ENCODE data around the gene DHRS7. TPM values are rescaled to one million over a fixed set of nuclear protein-coding genes. Genes with fewer than 3 reads are reported as not detected.

DHRS7 gene
- total and polyA plus RNA-seq, 7 experiments from 2014 or later: 29.9 to 118 (median 48.0) TPM

DNA sequence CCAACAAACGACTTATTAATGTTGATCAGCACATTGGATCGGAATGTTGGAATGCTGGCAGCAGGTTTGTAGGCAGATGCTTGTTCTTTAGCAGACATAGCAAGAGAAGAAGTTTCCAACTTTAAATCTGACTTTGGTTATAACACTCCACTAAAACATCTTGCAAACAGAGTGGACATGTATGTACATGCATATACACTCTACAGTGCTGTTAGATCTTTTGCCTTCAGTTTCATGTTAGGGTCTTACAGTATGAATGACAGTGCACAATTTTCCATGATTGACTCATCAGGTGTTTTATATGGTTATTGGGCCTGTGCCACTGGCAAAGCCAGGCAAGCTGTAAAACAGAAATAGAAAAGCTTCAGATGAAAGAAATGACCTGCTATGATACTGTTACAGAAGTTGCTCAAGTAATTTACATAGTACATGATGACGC lies 14.3 kb upstream of the DHRS7 start:
- Mint-ChIP-seq H3K4me3 (no peak overlapping the region), H3K27ac (no peak overlapping the region), H3K36me3 (peaks cover 0 to 4% (median 0%) of the 10 kb centered on the region in 5 donors), H3K9me3 (peaks cover 0 to 20% (median 5%) of the 10 kb centered on the region in 11 donors), H3K4me1 (peaks cover 5 to 15% (median 9%) of the 10 kb centered on the region in 7 donors), H3K27me3 (peaks cover 0 to 9% (median 7%) of the 10 kb centered on the region in 5 donors)
- no peak for ATAC-seq
- intact Hi-C loops (cut with micrococcal nuclease): no loop called here
- H3K36me3 ChIP-seq (ENCODE audit: control insufficient read depth in 2 of 3, insufficient read depth in 3 of 3, low read length in 3 of 3): no peaks in the 10 kb centered on the region
- H3K4me3 ChIP-seq (ENCODE audit: low read length): no peak overlapping the region
- peaks cover 0 to 6% of the 10 kb centered on the region in 2 donors for H3K4me1 ChIP-seq (ENCODE audit: control insufficient read depth in 2 of 2, insufficient read depth in 2 of 2, low read length in 2 of 2)
- no peak overlapping the region for H3K27ac ChIP-seq (ENCODE audit: low read depth, low read length)
- CTCF ChIA-PET: interaction anchor here (0.9 kb wide), 1 partner anchor 215 kb away, joined by 3 read pairs; no protein-coding TSS in a partner anchor
- no peaks in the 10 kb centered on the region for H3K27me3 ChIP-seq (ENCODE audit: control insufficient read depth in 2 of 2, insufficient read depth in 2 of 2, low read length in 2 of 2)
- no peak for DNase-seq
- H3K9me3 ChIP-seq (ENCODE audit: control insufficient read depth in 2 of 3, low read length in 3 of 3): no peaks in the 10 kb centered on the region
- POLR2A ChIA-PET: no interaction called here

GRCh38 chr14:60178820-60179219 lies 13.6 kb upstream of the DHRS7 start:
- ChIA-PET CTCF (interaction anchor here (0.9 kb wide), 1 partner anchor 214 kb away, joined by 3 read pairs; no protein-coding TSS in a partner anchor), POLR2A (no interaction called here)
- Mint-ChIP-seq H3K9me3 (peaks cover 0 to 20% (median 5%) of the 10 kb centered on the region in 11 donors), H3K27ac (no peak overlapping the region), H3K4me1 (peaks cover 3 to 11% (median 6%) of the 10 kb centered on the region in 7 donors), H3K27me3 (peaks cover 0 to 9% (median 7%) of the 10 kb centered on the region in 5 donors), H3K4me3 (no peak overlapping the region), H3K36me3 (peaks cover 0 to 4% (median 0%) of the 10 kb centered on the region in 5 donors)
- ATAC-seq: no peak
- no peak overlapping the region for H3K4me3 ChIP-seq (ENCODE audit: low read length)
- no peaks in the 10 kb centered on the region for H3K9me3 ChIP-seq (ENCODE audit: control insufficient read depth in 2 of 3, low read length in 3 of 3)
- peaks cover 0 to 4% of the 10 kb centered on the region in 2 donors for H3K4me1 ChIP-seq (ENCODE audit: control insufficient read depth in 2 of 2, insufficient read depth in 2 of 2, low read length in 2 of 2)
- H3K27me3 ChIP-seq (ENCODE audit: control insufficient read depth in 2 of 2, insufficient read depth in 2 of 2, low read length in 2 of 2): no peaks in the 10 kb centered on the region
- H3K27ac ChIP-seq (ENCODE audit: low read depth, low read length): no peak overlapping the region
- intact Hi-C loops (cut with micrococcal nuclease): no loop called here
- no peak for DNase-seq
- H3K36me3 ChIP-seq (ENCODE audit: control insufficient read depth in 2 of 3, insufficient read depth in 3 of 3, low read length in 3 of 3): no peaks in the 10 kb centered on the region

DNA sequence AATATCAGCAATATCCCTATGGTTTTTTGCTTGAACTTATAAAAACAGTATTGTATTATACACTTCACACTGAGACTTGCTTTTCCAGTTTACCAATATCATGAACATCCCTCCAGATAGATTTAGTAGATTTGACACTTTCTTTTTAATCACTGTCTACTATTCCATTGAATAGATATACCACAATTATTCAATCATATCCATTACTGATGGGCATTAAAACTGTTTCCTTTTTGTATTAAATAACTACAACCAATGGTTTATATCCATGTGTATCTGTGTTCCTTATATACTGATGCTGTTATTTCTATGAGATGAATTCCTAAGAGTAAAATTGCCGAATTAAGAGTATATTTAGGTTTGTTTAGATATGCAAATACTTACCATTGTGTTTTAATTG lies 13.0 kb upstream of the DHRS7 start:
- H3K27me3 ChIP-seq (ENCODE audit: control insufficient read depth in 2 of 2, insufficient read depth in 2 of 2, low read length in 2 of 2): no peaks in the 10 kb centered on the region

DNA sequence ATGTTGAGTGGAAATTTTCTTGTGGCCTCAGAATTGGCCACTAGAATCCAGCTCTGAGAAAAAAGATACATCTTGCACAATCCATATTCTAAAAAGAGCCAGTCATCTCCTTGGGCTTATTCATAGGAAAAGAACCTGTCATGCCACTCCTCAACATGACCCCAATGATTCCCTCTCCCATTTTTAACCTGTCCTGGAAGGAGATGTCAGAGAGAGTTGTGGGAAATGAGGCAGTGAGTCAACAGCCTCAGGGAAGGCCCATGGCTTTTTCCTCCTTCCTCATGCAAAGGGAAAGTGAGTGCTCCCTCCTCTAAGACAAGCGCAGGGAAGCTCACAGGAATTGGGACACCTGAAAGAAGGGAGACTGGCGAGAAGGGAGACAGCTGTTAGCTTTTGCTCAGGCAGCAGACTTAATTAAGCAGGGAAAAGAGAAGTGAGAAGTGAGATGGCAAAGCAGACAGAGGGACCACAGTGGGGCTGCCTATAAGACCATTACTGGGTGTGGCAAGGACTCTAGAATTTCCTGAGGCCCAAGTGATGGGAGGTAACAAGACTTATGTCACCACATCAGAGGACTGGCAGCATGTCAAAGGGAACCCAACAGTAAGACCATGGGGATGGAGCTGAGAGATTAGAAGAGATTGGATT lies 10.2 kb upstream of the DHRS7 start:
- no peak overlapping the region for H3K27ac ChIP-seq (ENCODE audit: low read depth, low read length)
- H3K4me3 ChIP-seq (ENCODE audit: low read length): no peak overlapping the region
- H3K4me1 ChIP-seq (ENCODE audit: control insufficient read depth in 2 of 2, insufficient read depth in 2 of 2, low read length in 2 of 2): no peaks in the 10 kb centered on the region
- Mint-ChIP-seq H3K4me3 (no peak overlapping the region), H3K27ac (no peak overlapping the region), H3K9me3 (peaks cover 0 to 12% (median 3%) of the 10 kb centered on the region in 11 donors), H3K27me3 (peaks cover 3 to 9% (median 7%) of the 10 kb centered on the region in 5 donors), H3K36me3 (peaks cover 0 to 2% (median 0%) of the 10 kb centered on the region in 5 donors), H3K4me1 (peaks cover 0 to 4% (median 0%) of the 10 kb centered on the region in 7 donors)
- ATAC-seq (no peak), DNase-seq (no peak)
- ChIA-PET POLR2A (no interaction called here), CTCF (no interaction called here)
- H3K36me3 ChIP-seq (ENCODE audit: control insufficient read depth in 2 of 3, insufficient read depth in 3 of 3, low read length in 3 of 3): no peaks in the 10 kb centered on the region
- H3K9me3 ChIP-seq (ENCODE audit: control insufficient read depth in 2 of 3, low read length in 3 of 3): no peaks in the 10 kb centered on the region
- no peaks in the 10 kb centered on the region for H3K27me3 ChIP-seq (ENCODE audit: control insufficient read depth in 2 of 2, insufficient read depth in 2 of 2, low read length in 2 of 2)
- intact Hi-C loops (cut with micrococcal nuclease): no loop called here

More for the DNA sequence above, 13.0 kb upstream of the DHRS7 start:
- intact Hi-C loops (cut with micrococcal nuclease): no loop called here
- H3K27ac Mint-ChIP-seq: no peak overlapping the region
- Histone ChIP-seq H3K9me3 (ENCODE audit: control insufficient read depth in 2 of 3, low read length in 3 of 3) (no peaks in the 10 kb centered on the region), H3K4me3 (ENCODE audit: low read length) (no peak overlapping the region), H3K4me1 (ENCODE audit: control insufficient read depth in 2 of 2, insufficient read depth in 2 of 2, low read length in 2 of 2) (no peaks in the 10 kb centered on the region), H3K27ac (ENCODE audit: low read depth, low read length) (no peak overlapping the region), H3K36me3 (ENCODE audit: control insufficient read depth in 2 of 3, insufficient read depth in 3 of 3, low read length in 3 of 3) (no peaks in the 10 kb centered on the region)
- peaks cover 0 to 20% (median 5%) of the 10 kb centered on the region in 11 donors for H3K9me3 Mint-ChIP-seq
- ChIA-PET CTCF (no interaction called here), POLR2A (no interaction called here)
- peaks cover 0 to 4% (median under 1%) of the 10 kb centered on the region in 7 donors for H3K4me1 Mint-ChIP-seq
- H3K27me3 Mint-ChIP-seq: peaks cover 0 to 9% (median 7%) of the 10 kb centered on the region in 5 donors
- peaks cover 0 to 4% (median 0%) of the 10 kb centered on the region in 5 donors for H3K36me3 Mint-ChIP-seq
- no peak for ATAC-seq
- no peak overlapping the region for H3K4me3 Mint-ChIP-seq
- DNase-seq: no peak

DNA sequence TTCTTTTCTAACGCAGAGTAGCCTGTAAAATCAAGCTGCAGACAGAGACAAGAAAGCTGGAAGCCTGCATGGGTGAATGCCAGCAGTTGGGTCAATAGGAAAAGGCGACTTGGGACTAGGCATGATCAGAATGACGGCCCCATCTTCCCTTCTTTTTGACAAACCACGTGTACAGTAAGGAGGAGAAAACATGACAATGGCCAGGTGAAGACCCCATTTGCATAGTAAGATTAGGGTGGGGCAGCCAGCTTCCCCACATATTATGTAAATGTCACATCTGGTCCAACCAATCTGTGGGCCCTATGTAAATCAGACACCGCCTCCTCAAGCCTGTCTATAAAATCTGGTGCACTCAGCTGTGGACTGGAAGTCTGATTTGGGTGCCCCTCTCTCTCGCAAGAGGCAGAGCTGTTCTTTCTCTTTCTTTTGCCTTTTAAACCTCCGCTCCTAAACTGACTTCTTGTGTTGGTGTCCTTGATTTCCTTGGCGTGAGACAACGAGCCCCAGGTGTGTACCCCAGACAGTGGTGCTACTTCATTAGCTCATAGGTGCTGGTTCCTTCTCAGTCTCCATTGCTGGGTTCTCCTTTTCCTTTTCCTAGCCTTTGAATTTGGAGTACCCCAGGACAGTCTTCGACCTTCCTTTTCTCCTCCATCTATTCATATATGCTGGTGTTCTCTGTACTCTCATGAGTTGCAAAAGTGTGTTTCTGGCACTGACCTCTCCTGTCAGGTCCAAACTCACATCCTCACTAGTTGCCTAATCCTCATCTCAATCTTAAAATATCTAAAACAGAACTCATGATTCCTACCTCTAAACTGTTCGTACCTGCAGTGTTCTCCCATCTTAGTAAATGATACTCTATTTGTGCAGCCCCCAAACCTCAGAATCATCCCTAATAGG lies 9.4 kb upstream of the DHRS7 start:
- no peak overlapping the region for H3K27ac ChIP-seq (ENCODE audit: low read depth, low read length)
- POLR2A ChIA-PET: no interaction called here

GRCh38 chr14:60171690-60172089 lies 6.5 kb upstream of the DHRS7 start:
- intact Hi-C loops (cut with micrococcal nuclease): no loop called here
- peaks cover 0 to 2% (median 0%) of the 10 kb centered on the region in 11 donors for H3K9me3 Mint-ChIP-seq

More for the DNA sequence above, 9.4 kb upstream of the DHRS7 start:
- Histone ChIP-seq H3K4me3 (ENCODE audit: low read length) (no peak overlapping the region), H3K27me3 (ENCODE audit: control insufficient read depth in 2 of 2, insufficient read depth in 2 of 2, low read length in 2 of 2) (no peaks in the 10 kb centered on the region), H3K9me3 (ENCODE audit: control insufficient read depth in 2 of 3, low read length in 3 of 3) (no peaks in the 10 kb centered on the region), H3K4me1 (ENCODE audit: control insufficient read depth in 2 of 2, insufficient read depth in 2 of 2, low read length in 2 of 2) (no peaks in the 10 kb centered on the region), H3K36me3 (ENCODE audit: control insufficient read depth in 2 of 3, insufficient read depth in 3 of 3, low read length in 3 of 3) (no peaks in the 10 kb centered on the region)
- DNase-seq: no peak
- CTCF ChIA-PET: interaction anchor here (0.5 kb wide), 1 partner anchor 94 kb away, joined by 5 read pairs; no protein-coding TSS in a partner anchor
- Mint-ChIP-seq H3K9me3 (peaks cover 0 to 6% (median 2%) of the 10 kb centered on the region in 11 donors), H3K4me1 (peaks cover 0 to 4% (median 0%) of the 10 kb centered on the region in 7 donors), H3K27me3 (peaks cover under 1 to 9% (median 7%) of the 10 kb centered on the region in 5 donors), H3K27ac (peak overlapping the region in 1 of 9 donors; percentile 50), H3K4me3 (no peak overlapping the region), H3K36me3 (no peaks in the 10 kb centered on the region)
- intact Hi-C loops (cut with micrococcal nuclease): no loop called here
- no peak for ATAC-seq

More at GRCh38 chr14:60171690-60172089, 6.5 kb upstream of the DHRS7 start:
- Mint-ChIP-seq H3K27ac (no peak overlapping the region), H3K4me1 (peaks cover under 1 to 4% (median under 1%) of the 10 kb centered on the region in 7 donors), H3K36me3 (no peaks in the 10 kb centered on the region), H3K4me3 (no peak overlapping the region), H3K27me3 (peaks cover 0 to 9% (median 7%) of the 10 kb centered on the region in 5 donors)
- Histone ChIP-seq H3K9me3 (ENCODE audit: control insufficient read depth in 2 of 3, low read length in 3 of 3) (no peaks in the 10 kb centered on the region), H3K4me1 (ENCODE audit: control insufficient read depth in 2 of 2, insufficient read depth in 2 of 2, low read length in 2 of 2) (peaks cover 0 to under 1% of the 10 kb centered on the region in 2 donors), H3K27me3 (ENCODE audit: control insufficient read depth in 2 of 2, insufficient read depth in 2 of 2, low read length in 2 of 2) (no peaks in the 10 kb centered on the region), H3K4me3 (ENCODE audit: low read length) (no peak overlapping the region), H3K27ac (ENCODE audit: low read depth, low read length) (no peak overlapping the region), H3K36me3 (ENCODE audit: control insufficient read depth in 2 of 3, insufficient read depth in 3 of 3, low read length in 3 of 3) (no peaks in the 10 kb centered on the region)
- ATAC-seq (no peak), DNase-seq (no peak)
- CTCF ChIA-PET: interaction anchor here (0.8 to 1.4 kb wide), 3 partner anchors 14 to 206 kb away, joined by 3 to 4 read pairs (median 4); no protein-coding TSS in a partner anchor
- POLR2A ChIA-PET: no interaction called here
